HUES64 (cell line): ENCODE measurements around the gene ACD.
"Not testable (repeated sequence)": the region's sequence is repeated elsewhere in the genome, so short reads cannot be mapped to it uniquely, and the experiment has no call there.

ENCODE experiments used
- H3K27ac ChIP-seq: 2 replicates; pipeline ENCODE4 v1.7.0; 2013; ENCODE audit warnings: low read depth, low read length, inconsistent platforms
- H3K27me3 ChIP-seq: 2 replicates; pipeline ENCODE4 v1.6.1; 2013; ENCODE audit warnings: mild to moderate bottlenecking, low read length; ENCODE audit not compliant: insufficient read depth
- H3K36me3 ChIP-seq: 2 replicates; pipeline ENCODE4 v1.6.1; 2013; ENCODE audit warnings: mild to moderate bottlenecking, low read length; ENCODE audit not compliant: insufficient read depth
- H3K4me1 ChIP-seq: 2 replicates; pipeline ENCODE4 v1.6.1; 2013; ENCODE audit warnings: mild to moderate bottlenecking, low read length, moderate library complexity; ENCODE audit not compliant: insufficient read depth
- H3K4me3 ChIP-seq: 2 replicates; pipeline ENCODE4 v1.5.1; 2013; ENCODE audit warnings: mild to moderate bottlenecking, low read length, moderate library complexity
- H3K9ac ChIP-seq: 2 replicates; pipeline ENCODE4 v1.6.1; 2013; ENCODE audit warnings: mild to moderate bottlenecking, low read depth, low read length
- H3K9me3 ChIP-seq: 2 replicates; pipeline ENCODE4 v1.6.1; 2013; ENCODE audit warnings: low read depth, low read length; ENCODE audit not compliant: insufficient read depth
- WGBS: fragments of 150-250, 120-280 bp; methylation state at CpG from one replicate; pipeline ENCODE4 v1.1.7; 2013; ENCODE audit warnings: missing lambda C conversion rate; 5-methylcytosine and 5-hydroxymethylcytosine counted together

ACD gene

GRCh38 chr16:67697422-67698185, 37.5 kb upstream of the ACD start:
- Histone ChIP-seq H3K4me1 (no peaks in the 10 kb centered on the region), H3K36me3 (peaks cover 9% of the 10 kb centered on the region; the same call in 1 of the 2 replicates), H3K27me3 (no peaks in the 10 kb centered on the region), H3K9me3 (no peaks in the 10 kb centered on the region), H3K27ac (no peak overlapping the region), H3K9ac (no peak overlapping the region), H3K4me3 (no peak overlapping the region)
- 92% methylated on average over 4 of the region's 4 CpGs for WGBS

GRCh38 chr16:67694611-67695010, 34.6 kb upstream of the ACD start:
- Histone ChIP-seq H3K4me1 (no peaks in the 10 kb centered on the region), H3K27ac (no peak overlapping the region), H3K9ac (no peak overlapping the region), H3K4me3 (no peak overlapping the region), H3K9me3 (no peaks in the 10 kb centered on the region), H3K27me3 (no peaks in the 10 kb centered on the region), H3K36me3 (peaks cover 9% of the 10 kb centered on the region; the same call in 1 of the 2 replicates)
- 90% methylated on average over 2 of the region's 2 CpGs for WGBS

GRCh38 chr16:67693517-67694285, 33.6 kb upstream of the ACD start:
- not testable (repeated sequence) for H3K9ac ChIP-seq
- WGBS = 93% methylated on average over 8 of the region's 8 CpGs

GRCh38 chr16:67685388-67686112, 25.5 kb upstream of the ACD start:
- H3K27ac ChIP-seq = no peak overlapping the region
- H3K4me3 ChIP-seq = no peak overlapping the region
- H3K9ac ChIP-seq = no peak overlapping the region
- WGBS = 93% methylated on average over 15 of the region's 17 CpGs
- no peaks in the 10 kb centered on the region for H3K4me1 ChIP-seq
- H3K27me3 ChIP-seq = no peaks in the 10 kb centered on the region
- H3K9me3 ChIP-seq = no peaks in the 10 kb centered on the region
- H3K36me3 ChIP-seq = peaks cover 36% of the 10 kb centered on the region

More at GRCh38 chr16:67693517-67694285, 33.6 kb upstream of the ACD start:
- H3K9me3 ChIP-seq, H3K36me3 ChIP-seq, H3K4me3 ChIP-seq, H3K27me3 ChIP-seq, H3K27ac ChIP-seq, H3K4me1 ChIP-seq: not testable (repeated sequence)

GRCh38 chr16:67683767-67684166, 23.7 kb upstream of the ACD start:
- WGBS = 98% methylated on average over 4 of the region's 4 CpGs
- Histone ChIP-seq H3K4me3 (no peak overlapping the region), H3K36me3 (peaks cover 43% of the 10 kb centered on the region)

GRCh38 chr16:67679935-67680897, 20.2 kb upstream of the ACD start:
- H3K4me1 ChIP-seq = no peaks in the 10 kb centered on the region
- no peak overlapping the region for H3K27ac ChIP-seq
- H3K9ac ChIP-seq = no peak overlapping the region
- peaks cover 40% of the 10 kb centered on the region for H3K36me3 ChIP-seq
- WGBS = 96% methylated on average over 8 of the region's 10 CpGs
- no peak overlapping the region for H3K4me3 ChIP-seq
- no peaks in the 10 kb centered on the region for H3K9me3 ChIP-seq
- no peaks in the 10 kb centered on the region for H3K27me3 ChIP-seq

More at GRCh38 chr16:67683767-67684166, 23.7 kb upstream of the ACD start:
- Histone ChIP-seq H3K9ac (no peak overlapping the region), H3K4me1 (no peaks in the 10 kb centered on the region), H3K27me3 (no peaks in the 10 kb centered on the region), H3K27ac (no peak overlapping the region), H3K9me3 (no peaks in the 10 kb centered on the region)

GRCh38 chr16:67678354-67679023, 18.4 kb upstream of the ACD start:
- no peaks in the 10 kb centered on the region for H3K27me3 ChIP-seq
- H3K9me3 ChIP-seq = no peaks in the 10 kb centered on the region
- peaks cover 26% of the 10 kb centered on the region for H3K36me3 ChIP-seq
- H3K27ac ChIP-seq = no peak overlapping the region
- H3K9ac ChIP-seq = no peak overlapping the region
- H3K4me1 ChIP-seq = no peaks in the 10 kb centered on the region
- H3K4me3 ChIP-seq = no peak overlapping the region
- 92% methylated on average over 12 of the region's 12 CpGs for WGBS

GRCh38 chr16:67677712-67678111, 17.7 kb upstream of the ACD start:
- H3K9ac ChIP-seq = no peak overlapping the region
- no peak overlapping the region for H3K4me3 ChIP-seq
- no peaks in the 10 kb centered on the region for H3K27me3 ChIP-seq
- no peak overlapping the region for H3K27ac ChIP-seq
- peaks cover 18% of the 10 kb centered on the region for H3K36me3 ChIP-seq
- 96% methylated on average over 1 of the region's 1 CpG for WGBS
- H3K9me3 ChIP-seq = no peaks in the 10 kb centered on the region
- no peaks in the 10 kb centered on the region for H3K4me1 ChIP-seq

GRCh38 chr16:67676939-67677338, 16.9 kb upstream of the ACD start:
- Histone ChIP-seq H3K9ac (no peak overlapping the region), H3K9me3 (no peaks in the 10 kb centered on the region), H3K4me1 (no peaks in the 10 kb centered on the region), H3K36me3 (peaks cover 14% of the 10 kb centered on the region), H3K27ac (no peak overlapping the region), H3K4me3 (no peak overlapping the region), H3K27me3 (no peaks in the 10 kb centered on the region)
- WGBS = 95% methylated on average over 8 of the region's 8 CpGs

- H3K27ac ChIP-seq = no peak overlapping the region
- H3K4me3 ChIP-seq = no peak overlapping the region
- no peaks in the 10 kb centered on the region for H3K27me3 ChIP-seq
- 94% methylated on average over 4 of the region's 4 CpGs for WGBS
- no peak overlapping the region for H3K9ac ChIP-seq
- H3K4me1 ChIP-seq = no peaks in the 10 kb centered on the region
- no peaks in the 10 kb centered on the region for H3K9me3 ChIP-seq
- peaks cover 11% of the 10 kb centered on the region for H3K36me3 ChIP-seq
Observed at GRCh38 chr16:67676516-67676915, 16.5 kb upstream of the ACD start.
